Keratinocyte (primary cell): ENCODE measurements around the gene NUDT3. TPM values are rescaled to one million over a fixed set of nuclear protein-coding genes. Genes with fewer than 3 reads are reported as not detected.

Source experiments
- DNase-seq: peaks from one replicate; pipeline ENCODE4 v3.0.0-alpha.2; 2011; ENCODE audit warnings: low read depth, missing footprints, low spot score
- FAIRE-seq: peaks from 2 replicates; lab custom pipeline; 2011; peaks lifted over from hg19 to GRCh38; lab: Jason Lieb, UNC
- H2AFZ ChIP-seq: 2 replicates; pipeline ENCODE4 v1.6.0; 2012; ENCODE audit warnings: low read length, control low read depth, inconsistent platforms; ENCODE audit not compliant: control insufficient read depth
- H3K27ac ChIP-seq: 2 replicates; pipeline ENCODE4 v1.5.1; 2011; ENCODE audit warnings: low read length; ENCODE audit not compliant: control insufficient read depth, insufficient read depth
- H3K27me3 ChIP-seq: 3 replicates; pipeline ENCODE4 v1.6.0; 2011; ENCODE audit warnings: low read length; ENCODE audit not compliant: control insufficient read depth, insufficient read depth; ENCODE audit errors: extremely low read depth
- H3K36me3 ChIP-seq, 2 experiments: 2 replicates in 1 of 2; 3 replicates in 1 of 2; pipeline ENCODE4 v1.5.1; 2011; ENCODE audit warnings: low read length in 2 of 2, mild to moderate bottlenecking in 1 of 2; ENCODE audit not compliant: control insufficient read depth in 2 of 2, insufficient read depth in 2 of 2; ENCODE audit errors: extremely low read depth in 1 of 2
- H3K4me1 ChIP-seq: 3 replicates; pipeline ENCODE4 v1.5.1; 2011; ENCODE audit warnings: low read length; ENCODE audit not compliant: control insufficient read depth, insufficient read depth; ENCODE audit errors: extremely low read depth
- H3K4me2 ChIP-seq: 3 replicates; pipeline ENCODE4 v1.6.0; 2011; ENCODE audit warnings: low read depth, low read length; ENCODE audit not compliant: control insufficient read depth, insufficient read depth; ENCODE audit errors: extremely low read depth
- H3K4me3 ChIP-seq, 3 experiments: fragments of 200-600 bp in 1 of 3; sonication (generic) in 1 of 3; 2 replicates in 2 of 3; 3 replicates in 1 of 3; pipeline ENCODE4 v1.5.1; 2011 to 2016; ENCODE audit warnings: low read length in 3 of 3, mild to moderate bottlenecking in 3 of 3, control low read depth in 2 of 3, inconsistent platforms in 1 of 3, low read depth in 1 of 3, mixed read lengths in 1 of 3, mixed run types in 1 of 3, moderate library complexity in 1 of 3; ENCODE audit not compliant: control insufficient read depth in 2 of 3, insufficient read depth in 2 of 3; ENCODE audit errors: extremely low read depth in 1 of 3
- H3K79me2 ChIP-seq: 2 replicates; pipeline ENCODE4 v1.6.0; 2012; ENCODE audit warnings: low read length; ENCODE audit not compliant: control insufficient read depth, insufficient read depth
- H3K9ac ChIP-seq: 3 replicates; pipeline ENCODE4 v1.6.0; 2011; ENCODE audit warnings: low read length; ENCODE audit not compliant: control insufficient read depth, insufficient read depth; ENCODE audit errors: extremely low read depth
- H3K9me1 ChIP-seq: 3 replicates; pipeline ENCODE4 v1.6.0; 2011; ENCODE audit warnings: low read length; ENCODE audit not compliant: control insufficient read depth, insufficient read depth; ENCODE audit errors: extremely low read depth
- H3K9me3 ChIP-seq: 2 replicates; pipeline ENCODE4 v1.5.1; 2012; ENCODE audit warnings: low read depth, low read length; ENCODE audit not compliant: control insufficient read depth
- H4K20me1 ChIP-seq: 3 replicates; pipeline ENCODE4 v1.6.0; 2011; ENCODE audit warnings: low read length; ENCODE audit not compliant: control insufficient read depth, insufficient read depth; ENCODE audit errors: extremely low read depth
- EZH2 ChIP-seq: IDR thresholded peaks from one replicate; pipeline ENCODE4 v1.6.1; 2012; ENCODE audit warnings: inconsistent platforms, mild to moderate bottlenecking, low read length, moderate library complexity
- dilution Hi-C: fragments of 300-500 bp; cut with MboI; formaldehyde crosslinking; loops from one replicate; pipeline ENCODE4 v1.7.0; 2020; ENCODE audit warnings: low sequenced_read_pairs; ENCODE audit not compliant: extremely low pct_ligation_motif_present
- polyA plus RNA-seq, 5 experiments: library from polyadenylated mRNA; depleted of rRNA in 3 of 5; stranded (reverse) in 3 of 5; stranded (forward) in 1 of 5; unstranded in 1 of 5; fragments of >200 nt; gene quantifications; 1 replicate in 1 of 5; 2 replicates in 3 of 5; 3 replicates in 1 of 5; pipeline versions ENCODE4 v1.2.1 to v1.2.3, GENCODE V29; 2011 to 2012; ENCODE audit warnings: missing spikeins in 2 of 5, low read depth in 1 of 5, low replicate concordance in 1 of 5
- TF ChIP-seq, protein P1 (sequence below), 3 experiments: IDR thresholded peaks in 1 of 3; conservative IDR thresholded peaks in 1 of 3; optimal IDR thresholded peaks in 1 of 3; 2 replicates in 2 of 3; 3 replicates in 1 of 3; pipeline versions ENCODE3 to v1.5.1; 2011; ENCODE audit warnings: low read length in 3 of 3, mild to moderate bottlenecking in 3 of 3, moderate library complexity in 2 of 3, control low read depth in 1 of 3, inconsistent platforms in 1 of 3; ENCODE audit not compliant: insufficient read depth in 2 of 3; ENCODE audit errors: extremely low read depth in 1 of 3

NUDT3 gene
- polyA plus RNA-seq, 1 donor (not counting 4 experiments of a cell fraction or from before 2014, with no cell fraction given) = 16.5 TPM

DNA sequence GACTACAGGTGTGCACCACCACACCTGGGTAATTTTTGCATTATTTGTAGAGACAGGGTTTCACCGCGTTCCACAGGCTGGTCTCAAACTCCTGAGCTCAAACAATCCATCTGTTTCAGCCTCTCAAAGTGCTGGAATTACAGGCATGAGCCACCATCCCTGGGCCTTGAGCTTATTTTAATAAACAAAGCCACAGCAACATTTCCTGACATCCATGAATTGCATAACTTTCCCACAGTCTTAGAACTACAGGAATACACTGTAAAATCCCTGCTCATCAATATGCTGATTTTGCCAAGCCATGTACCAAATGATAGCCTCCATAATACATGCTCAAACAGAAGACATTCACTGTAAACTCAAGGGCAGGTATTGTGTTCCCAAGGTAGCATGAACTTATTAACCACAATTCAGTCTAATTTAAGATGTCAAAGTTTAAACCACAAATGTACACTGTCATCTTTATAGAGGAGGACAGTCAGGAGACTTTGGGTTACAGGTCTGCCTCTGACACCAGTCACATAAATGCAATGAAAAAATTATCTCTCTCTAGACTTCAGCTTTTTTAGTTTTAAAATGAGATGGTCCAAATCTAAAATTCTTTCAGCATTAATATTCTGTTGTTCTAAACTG is 40.0 kb downstream of the NUDT3 start:
- H3K9me3 ChIP-seq = no peaks in the 10 kb centered on the region
- dilution Hi-C loops = no loop called here
- H3K4me2 ChIP-seq = no peak overlapping the region
- no peaks in the 10 kb centered on the region for H4K20me1 ChIP-seq
- no peak overlapping the region for H3K4me3 ChIP-seq
- no peak for FAIRE-seq
- no peaks in the 10 kb centered on the region for H3K36me3 ChIP-seq
- H3K27ac ChIP-seq = no peak overlapping the region
- no peaks in the 10 kb centered on the region for H3K9me1 ChIP-seq
- no peaks in the 10 kb centered on the region for H3K27me3 ChIP-seq
- H3K9ac ChIP-seq = no peak overlapping the region
- no peaks in the 10 kb centered on the region for H3K4me1 ChIP-seq
- H3K79me2 ChIP-seq = peaks cover 49% of the 10 kb centered on the region
- TF ChIP-seq EZH2 = no peak
- TF ChIP-seq, protein P1, sequence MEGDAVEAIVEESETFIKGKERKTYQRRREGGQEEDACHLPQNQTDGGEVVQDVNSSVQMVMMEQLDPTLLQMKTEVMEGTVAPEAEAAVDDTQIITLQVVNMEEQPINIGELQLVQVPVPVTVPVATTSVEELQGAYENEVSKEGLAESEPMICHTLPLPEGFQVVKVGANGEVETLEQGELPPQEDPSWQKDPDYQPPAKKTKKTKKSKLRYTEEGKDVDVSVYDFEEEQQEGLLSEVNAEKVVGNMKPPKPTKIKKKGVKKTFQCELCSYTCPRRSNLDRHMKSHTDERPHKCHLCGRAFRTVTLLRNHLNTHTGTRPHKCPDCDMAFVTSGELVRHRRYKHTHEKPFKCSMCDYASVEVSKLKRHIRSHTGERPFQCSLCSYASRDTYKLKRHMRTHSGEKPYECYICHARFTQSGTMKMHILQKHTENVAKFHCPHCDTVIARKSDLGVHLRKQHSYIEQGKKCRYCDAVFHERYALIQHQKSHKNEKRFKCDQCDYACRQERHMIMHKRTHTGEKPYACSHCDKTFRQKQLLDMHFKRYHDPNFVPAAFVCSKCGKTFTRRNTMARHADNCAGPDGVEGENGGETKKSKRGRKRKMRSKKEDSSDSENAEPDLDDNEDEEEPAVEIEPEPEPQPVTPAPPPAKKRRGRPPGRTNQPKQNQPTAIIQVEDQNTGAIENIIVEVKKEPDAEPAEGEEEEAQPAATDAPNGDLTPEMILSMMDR (optimal IDR thresholded peaks at IDR 0.05 in 1 of 3, IDR thresholded peaks at IDR 0.05 in 1 of 3, conservative IDR thresholded peaks at IDR 0.05 in 1 of 3; ENCODE audit: extremely low read depth in 1 of 3, insufficient read depth in 2 of 3, low read length in 3 of 3) = no peak
- no peak overlapping the region for H2AFZ ChIP-seq
- no peak for DNase-seq

- Histone ChIP-seq H3K27me3 (no peaks in the 10 kb centered on the region), H3K4me2 (no peak overlapping the region), H3K9me3 (no peaks in the 10 kb centered on the region), H3K27ac (no peak overlapping the region), H3K4me1 (no peaks in the 10 kb centered on the region), H3K4me3 (no peak overlapping the region), H3K9ac (no peak overlapping the region), H2AFZ (no peak overlapping the region), H3K79me2 (peaks cover 43% of the 10 kb centered on the region), H3K9me1 (no peaks in the 10 kb centered on the region), H3K36me3 (no peaks in the 10 kb centered on the region), H4K20me1 (no peaks in the 10 kb centered on the region)
- dilution Hi-C loops = no loop called here
- FAIRE-seq (no peak), DNase-seq (no peak)
- no peak for TF ChIP-seq EZH2
- TF ChIP-seq, protein P1 (optimal IDR thresholded peaks at IDR 0.05 in 1 of 3, IDR thresholded peaks at IDR 0.05 in 1 of 3, conservative IDR thresholded peaks at IDR 0.05 in 1 of 3; ENCODE audit: extremely low read depth in 1 of 3, insufficient read depth in 2 of 3, low read length in 3 of 3) = no peak
Measured at GRCh38 chr6:34350934-34351217, 41.6 kb downstream of the NUDT3 start.
